HCT116 (cell line): Measurements from ENCODE around the gene SLC10A7. TPM values are rescaled to one million over a fixed set of nuclear protein-coding genes. Genes with fewer than 3 reads are reported as not detected.

Source experiments
- ATAC-seq: fragments of 200-7000 bp; cut with Tn5 transposase; 2 replicates; pipeline ENCODE4 v1.9.1; 2020; ENCODE audit warnings: mild to moderate bottlenecking, moderate library complexity
- BruUV-seq: library from RNA; stranded (reverse); fragments of 400-500 nt; replicated peaks from 2 replicates; lab custom pipeline; 2021; lab: Mats Ljungman, UMichigan
- CTCF ChIA-PET: fragments of 300-600 bp; sonication (Branson Sonifier 250); formaldehyde crosslinking; loops from one replicate; lab custom pipeline; 2021; ENCODE audit warnings: antibody characterized with exemption; lab: Charles Lee
- POLR2A ChIA-PET: fragments of 300-600, 350-600 bp; sonication (Branson Sonifier 250); formaldehyde crosslinking; loops from one replicate; lab custom pipeline; 2021; ENCODE audit warnings: antibody characterized with exemption; lab: Charles Lee
- RAD21 ChIA-PET, 2 experiments: fragments of 300-600 bp; sonication (Branson Sonifier 250); formaldehyde crosslinking; loops; one replicate each; lab custom pipeline; 2023; ENCODE audit warnings: low total read pairs in 2 of 2; ENCODE audit not compliant: uncharacterized antibody in 2 of 2, unreplicated experiment in 2 of 2, low non-redundant PET in 1 of 2; lab: Charles Lee
- DNase-seq: peaks from one replicate; pipeline ENCODE4 v3.0.0-alpha.2; 2010; ENCODE audit warnings: low read depth, low spot score
- H2AFZ ChIP-seq: fragments of 200-600 bp; shearing (Covaris generic), sonication (generic); 2 replicates; pipeline ENCODE4 v1.6.1; 2017; ENCODE audit warnings: low read depth, mixed run types, mixed read lengths, antibody characterized with exemption, low read length; ENCODE audit not compliant: poor library complexity, severe bottlenecking
- H3K27ac ChIP-seq: 2 replicates; pipeline ENCODE4 v1.5.1; 2012; ENCODE audit warnings: low read depth, low read length
- H3K27me3 ChIP-seq: fragments of 200-600 bp; sonication (generic); 2 replicates; pipeline ENCODE4 v1.6.1; 2016; ENCODE audit warnings: mixed run types, low read length, mixed read lengths; ENCODE audit not compliant: insufficient read depth
- H3K36me3 ChIP-seq, 2 experiments: fragments of 200-500 bp in 1 of 2; fragments of 200-600 bp in 1 of 2; sonication (Bioruptor generic) in 1 of 2; sonication (generic) in 1 of 2; 2 replicates each; pipeline versions ENCODE4 v1.5.1 to v1.6.1; 2014 to 2016; ENCODE audit warnings: low read length in 2 of 2, inconsistent platforms in 1 of 2, mixed read lengths in 1 of 2, mixed run types in 1 of 2; ENCODE audit not compliant: insufficient read depth in 2 of 2, control insufficient read depth in 1 of 2
- H3K4me1 ChIP-seq, 2 experiments: fragments of 200-600 bp in 1 of 2; sonication (generic) in 1 of 2; 2 replicates each; pipeline versions ENCODE4 v1.5.1 to v1.6.1; 2012 to 2017; ENCODE audit warnings: low read length in 2 of 2, inconsistent platforms in 1 of 2, mild to moderate bottlenecking in 1 of 2, mixed read lengths in 1 of 2, mixed run types in 1 of 2, moderate library complexity in 1 of 2; ENCODE audit not compliant: insufficient read depth in 2 of 2, control insufficient read depth in 1 of 2
- H3K4me2 ChIP-seq: fragments of 200-600 bp; sonication (generic); 2 replicates; pipeline ENCODE4 v1.6.1; 2017; ENCODE audit warnings: mixed run types, low read length, mixed read lengths
- H3K4me3 ChIP-seq, 2 experiments: fragments of 200-600 bp in 1 of 2; sonication (generic) in 1 of 2; replicated peaks in 1 of 2; 2 replicates each; pipeline ENCODE4 v1.5.1; 2011 to 2016; ENCODE audit warnings: low read length in 2 of 2, control low read depth in 1 of 2, low read depth in 1 of 2, mild to moderate bottlenecking in 1 of 2, mixed read lengths in 1 of 2, mixed run types in 1 of 2
- H3K79me2 ChIP-seq: fragments of 200-600 bp; sonication (generic); 2 replicates; pipeline ENCODE4 v1.6.1; 2017; ENCODE audit warnings: mild to moderate bottlenecking, mixed run types, low read length, moderate library complexity, mixed read lengths; ENCODE audit not compliant: insufficient read depth
- H3K9ac ChIP-seq: fragments of 200-600 bp; sonication (generic); 2 replicates; pipeline ENCODE4 v1.6.1; 2016; ENCODE audit warnings: low read length, mixed read lengths
- H3K9me2 ChIP-seq: fragments of 200-600 bp; sonication (generic), shearing (Covaris generic); 2 replicates; pipeline ENCODE4 v1.6.1; 2017; ENCODE audit warnings: mixed run types, mild to moderate bottlenecking, moderate library complexity; ENCODE audit not compliant: insufficient read depth
- H3K9me3 ChIP-seq, 2 experiments: fragments of 200-500 bp in 1 of 2; fragments of 200-600 bp in 1 of 2; sonication (Bioruptor generic) in 1 of 2; sonication (generic) in 1 of 2; 2 replicates each; pipeline ENCODE4 v1.6.1; 2014 to 2017; ENCODE audit warnings: low read length in 2 of 2, mixed read lengths in 2 of 2, inconsistent platforms in 1 of 2, low read depth in 1 of 2, mild to moderate bottlenecking in 1 of 2, mixed run types in 1 of 2, moderate library complexity in 1 of 2; ENCODE audit not compliant: control insufficient read depth in 1 of 2, insufficient read depth in 1 of 2
- H4K20me1 ChIP-seq: fragments of 200-600 bp; sonication (generic), shearing (Covaris generic); 2 replicates; pipeline ENCODE4 v1.6.1; 2017; ENCODE audit warnings: mixed run types, mild to moderate bottlenecking, moderate library complexity; ENCODE audit not compliant: insufficient read depth
- EGR1 ChIP-seq: IDR thresholded peaks from 2 replicates; pipeline ENCODE4 v1.6.1; 2012; ENCODE audit warnings: low read depth
- ELF1 ChIP-seq: IDR thresholded peaks from 2 replicates; pipeline ENCODE4 v1.6.1; 2012; ENCODE audit warnings: low read depth, borderline replicate concordance
- JUND ChIP-seq: IDR thresholded peaks from 2 replicates; pipeline ENCODE4 v1.6.1; 2012
- POLR2A ChIP-seq: IDR thresholded peaks from 2 replicates; pipeline ENCODE4 v1.7.0; 2011; ENCODE audit warnings: borderline replicate concordance; ENCODE audit not compliant: insufficient read depth, insufficient read length; ENCODE audit errors: extremely low read depth
- POLR2AphosphoS5 ChIP-seq: IDR thresholded peaks from 2 replicates; pipeline ENCODE4 v1.6.1; 2011; ENCODE audit warnings: mild to moderate bottlenecking, low read depth, low read length, moderate library complexity
- SIN3A ChIP-seq: IDR thresholded peaks from 2 replicates; pipeline ENCODE4 v1.6.1; 2012; ENCODE audit warnings: low read depth
- SP1 ChIP-seq: IDR thresholded peaks from 2 replicates; pipeline ENCODE4 v1.6.1; 2012; ENCODE audit warnings: low read depth
- TCF7L2 ChIP-seq: IDR thresholded peaks from 2 replicates; pipeline ENCODE4 v1.7.0; 2011; ENCODE audit warnings: borderline replicate concordance, inconsistent platforms; ENCODE audit not compliant: insufficient read depth, insufficient read length; ENCODE audit errors: extremely low read depth
- YY1 ChIP-seq: IDR thresholded peaks from 2 replicates; pipeline ENCODE4 v1.6.1; 2011; ENCODE audit warnings: low read length, low read depth, moderate library complexity, mild to moderate bottlenecking; ENCODE audit not compliant: insufficient replicate concordance; ENCODE audit errors: extremely low read depth
- ZFX ChIP-seq: fragments of 450-650 bp; IDR thresholded peaks from 2 replicates; pipeline ENCODE4 v1.6.1; 2017
- ZNF274 ChIP-seq: fragments of 200-500 bp; sonication (Bioruptor generic); IDR thresholded peaks from 2 replicates; pipeline ENCODE4 v1.6.1; 2014; ENCODE audit warnings: mild to moderate bottlenecking, low read depth, low read length, inconsistent platforms
- intact Hi-C: fragments of 100-400 bp; cut with micrococcal nuclease; formaldehyde crosslinking; loops from 2 replicates; pipeline ENCODE4 v1.10.0; 2022
- total RNA-seq: library from RNA; stranded (reverse); gene quantifications from one replicate; pipeline ENCODE4 v1.2.1, GENCODE V29; 2021; ENCODE audit not compliant: unreplicated experiment
- TF ChIP-seq, protein P1 (sequence below): IDR thresholded peaks from 2 replicates; pipeline ENCODE4 v1.6.1; 2012
- TF ChIP-seq, protein P2 (sequence below), 3 experiments: fragments of 200-600 bp in 1 of 3; sonication (generic) in 1 of 3; IDR thresholded peaks in 2 of 3; conservative IDR thresholded peaks in 1 of 3; 2 replicates each; pipeline ENCODE4 v1.5.1; 2012 to 2017; ENCODE audit warnings: low read depth in 2 of 3, low read length in 2 of 3, antibody characterized with exemption in 1 of 3, borderline replicate concordance in 1 of 3, control low read depth in 1 of 3, mild to moderate bottlenecking in 1 of 3, mixed read lengths in 1 of 3, mixed run types in 1 of 3, moderate library complexity in 1 of 3; ENCODE audit not compliant: insufficient read depth in 1 of 3

Gene SLC10A7
- total RNA-seq, 1 experiment from 2014 or later = 5.5 TPM

DNA sequence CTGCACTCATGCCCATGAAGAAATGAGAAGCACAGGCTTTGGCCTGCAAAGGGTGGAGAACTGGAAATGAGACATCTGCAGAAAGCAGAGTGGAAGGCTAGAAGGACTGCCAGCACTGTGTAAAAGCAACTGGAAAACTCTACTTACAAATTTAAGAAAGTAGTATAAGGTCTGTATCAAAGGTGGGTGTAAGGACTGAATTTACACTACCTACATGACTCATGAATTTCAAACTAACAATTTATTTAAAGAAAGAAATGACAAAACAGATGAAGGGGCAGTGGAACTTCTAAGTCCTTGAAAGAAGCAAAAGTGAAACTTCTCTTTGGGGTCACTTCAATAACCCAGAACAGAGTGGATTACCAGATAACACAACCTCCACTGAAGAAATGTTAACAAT lies 71.2 kb downstream of the SLC10A7 start:
- TF ChIP-seq POLR2A = no peak
- H3K79me2 ChIP-seq = no peaks in the 10 kb centered on the region
- CTCF ChIA-PET = no interaction called here
- H3K4me2 ChIP-seq = no peak overlapping the region
- ATAC-seq (no peak), DNase-seq (no peak)
- H2AFZ ChIP-seq = no peak overlapping the region
- intact Hi-C loops = no loop called here
- no peaks in the 10 kb centered on the region for H3K9me3 ChIP-seq
- no TSS peak for BruUV-seq
- no peak overlapping the region for H3K9ac ChIP-seq
- POLR2A ChIA-PET = no interaction called here
- no peaks in the 10 kb centered on the region for H3K27me3 ChIP-seq
- RAD21 ChIA-PET = no interaction called here
- no peak overlapping the region for H3K4me3 ChIP-seq
- no peaks in the 10 kb centered on the region for H4K20me1 ChIP-seq
- H3K9me2 ChIP-seq = no peaks in the 10 kb centered on the region
- H3K4me1 ChIP-seq = no peaks in the 10 kb centered on the region
- no peaks in the 10 kb centered on the region for H3K36me3 ChIP-seq
- no peak overlapping the region for H3K27ac ChIP-seq

- Histone ChIP-seq H2AFZ (no peak overlapping the region), H3K4me2 (no peak overlapping the region), H3K9me2 (no peaks in the 10 kb centered on the region), H3K9me3 (no peaks in the 10 kb centered on the region), H3K4me1 (no peaks in the 10 kb centered on the region), H3K36me3 (no peaks in the 10 kb centered on the region), H3K27ac (no peak overlapping the region), H3K79me2 (no peaks in the 10 kb centered on the region), H4K20me1 (no peaks in the 10 kb centered on the region), H3K9ac (no peak overlapping the region), H3K27me3 (no peaks in the 10 kb centered on the region), H3K4me3 (no peak overlapping the region)
- DNase-seq = no peak
- BruUV-seq = no TSS peak
- TF ChIP-seq JUND (no peak), TCF7L2 (no peak), POLR2A (no peak), ZFX (no peak), ZNF274 (no peak), SP1 (no peak), SIN3A (no peak), ELF1 (no peak), EGR1 (no peak), POLR2AphosphoS5 (no peak), YY1 (no peak)
- TF ChIP-seq, protein P1, sequence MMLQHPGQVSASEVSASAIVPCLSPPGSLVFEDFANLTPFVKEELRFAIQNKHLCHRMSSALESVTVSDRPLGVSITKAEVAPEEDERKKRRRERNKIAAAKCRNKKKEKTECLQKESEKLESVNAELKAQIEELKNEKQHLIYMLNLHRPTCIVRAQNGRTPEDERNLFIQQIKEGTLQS = no peak
- TF ChIP-seq, protein P2, sequence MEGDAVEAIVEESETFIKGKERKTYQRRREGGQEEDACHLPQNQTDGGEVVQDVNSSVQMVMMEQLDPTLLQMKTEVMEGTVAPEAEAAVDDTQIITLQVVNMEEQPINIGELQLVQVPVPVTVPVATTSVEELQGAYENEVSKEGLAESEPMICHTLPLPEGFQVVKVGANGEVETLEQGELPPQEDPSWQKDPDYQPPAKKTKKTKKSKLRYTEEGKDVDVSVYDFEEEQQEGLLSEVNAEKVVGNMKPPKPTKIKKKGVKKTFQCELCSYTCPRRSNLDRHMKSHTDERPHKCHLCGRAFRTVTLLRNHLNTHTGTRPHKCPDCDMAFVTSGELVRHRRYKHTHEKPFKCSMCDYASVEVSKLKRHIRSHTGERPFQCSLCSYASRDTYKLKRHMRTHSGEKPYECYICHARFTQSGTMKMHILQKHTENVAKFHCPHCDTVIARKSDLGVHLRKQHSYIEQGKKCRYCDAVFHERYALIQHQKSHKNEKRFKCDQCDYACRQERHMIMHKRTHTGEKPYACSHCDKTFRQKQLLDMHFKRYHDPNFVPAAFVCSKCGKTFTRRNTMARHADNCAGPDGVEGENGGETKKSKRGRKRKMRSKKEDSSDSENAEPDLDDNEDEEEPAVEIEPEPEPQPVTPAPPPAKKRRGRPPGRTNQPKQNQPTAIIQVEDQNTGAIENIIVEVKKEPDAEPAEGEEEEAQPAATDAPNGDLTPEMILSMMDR (IDR thresholded peaks at IDR 0.05 in 2 of 3, conservative IDR thresholded peaks at IDR 0.05 in 1 of 3; ENCODE audit: borderline replicate concordance in 1 of 3, insufficient read depth in 1 of 3, low read depth in 2 of 3, low read length in 2 of 3) = no peak
- ChIA-PET POLR2A (no interaction called here), RAD21 (no interaction called here), CTCF (no interaction called here)
- no peak for ATAC-seq
- intact Hi-C loops = no loop called here
Measured at GRCh38 chr4:146446555-146446954, 75.2 kb downstream of the SLC10A7 start.
